Endodermal cell (in vitro differentiated cells): Measurements from ENCODE around the gene ZFR2. TPM values are rescaled to one million over a fixed set of nuclear protein-coding genes. Genes with fewer than 3 reads are reported as not detected.

Source experiments
- DNase-seq: peaks from one replicate; pipeline ENCODE4 v3.0.0-alpha.2; 2017
- H3K27ac ChIP-seq: 2 replicates; pipeline ENCODE4 v1.5.1; 2013; ENCODE audit warnings: mild to moderate bottlenecking, low read depth, low read length, moderate library complexity
- H3K27me3 ChIP-seq: 2 replicates; pipeline ENCODE4 v1.6.1; 2013; ENCODE audit warnings: mild to moderate bottlenecking, low read length, moderate library complexity; ENCODE audit not compliant: insufficient read depth, control insufficient read depth, poor library complexity, severe bottlenecking
- H3K36me3 ChIP-seq: 2 replicates; pipeline ENCODE4 v1.7.0; 2013; ENCODE audit warnings: mild to moderate bottlenecking, low read length, moderate library complexity; ENCODE audit not compliant: control insufficient read depth, insufficient read depth
- H3K4me1 ChIP-seq: one replicate; pipeline ENCODE4 v1.7.0; 2013; ENCODE audit warnings: low read length; ENCODE audit not compliant: control insufficient read depth, insufficient read depth
- H3K4me3 ChIP-seq: 2 replicates; pipeline ENCODE4 v1.5.1; 2013; ENCODE audit warnings: mild to moderate bottlenecking, low read length, moderate library complexity
- H3K9ac ChIP-seq: 2 replicates; pipeline ENCODE4 v1.6.1; 2013; ENCODE audit warnings: mild to moderate bottlenecking, low read length, moderate library complexity; ENCODE audit not compliant: poor library complexity, severe bottlenecking; ENCODE audit errors: extremely low read depth
- H3K9me3 ChIP-seq: 2 replicates; pipeline ENCODE4 v1.6.1; 2013; ENCODE audit warnings: mild to moderate bottlenecking, low read length, moderate library complexity; ENCODE audit not compliant: control insufficient read depth
- H3K27ac Mint-ChIP-seq: 2 replicates; pipeline ENCODE4 v1.8.0; 2020; ENCODE audit warnings: mixed read lengths
- H3K27me3 Mint-ChIP-seq: 2 replicates; pipeline ENCODE4 v1.8.0; 2021; ENCODE audit warnings: mild to moderate bottlenecking, mixed read lengths; ENCODE audit not compliant: insufficient read depth
- H3K36me3 Mint-ChIP-seq: 2 replicates; pipeline ENCODE4 v1.8.0; 2020; ENCODE audit warnings: low read depth, mixed read lengths
- H3K4me1 Mint-ChIP-seq: 2 replicates; pipeline ENCODE4 v1.8.0; 2020; ENCODE audit warnings: mixed read lengths
- H3K4me3 Mint-ChIP-seq: 2 replicates; pipeline ENCODE4 v1.8.0; 2020; ENCODE audit warnings: mild to moderate bottlenecking, moderate library complexity, mixed read lengths
- H3K9me3 Mint-ChIP-seq: 2 replicates; pipeline ENCODE4 v1.8.0; 2020; ENCODE audit warnings: mild to moderate bottlenecking, mixed read lengths
- WGBS, 2 experiments: methylation state at CpG; one replicate each; pipeline versions ENCODE4 v1.1.5 to v1.1.7; 2013; ENCODE audit warnings: missing lambda C conversion rate in 2 of 2, mixed read lengths in 1 of 2; ENCODE audit not compliant: insufficient coverage in 1 of 2, insufficient read length in 1 of 2; 5-methylcytosine and 5-hydroxymethylcytosine counted together
- total RNA-seq, 2 donors: library from RNA; stranded (reverse); fragmentation: NEBNext Ultra II Directional in 1 of 2; extraction: Animal tissue kit (Norgen Biotek cat#: 25700) in 1 of 2; gene quantifications; 2 replicates in 1 of 2; 3 replicates in 1 of 2; pipeline ENCODE4 v1.2.1, GENCODE V29; 2021
- TF ChIP-seq, protein P1 (sequence below): fragments of 200-600 bp; sonication (generic); conservative IDR thresholded peaks from 2 replicates; pipeline ENCODE4 v1.5.0; 2021; ENCODE audit warnings: antibody characterized with exemption, mild to moderate bottlenecking

The ZFR2 gene
- total RNA-seq, 2 donors from 2014 or later, result 16.4 to 24.6 TPM

DNA sequence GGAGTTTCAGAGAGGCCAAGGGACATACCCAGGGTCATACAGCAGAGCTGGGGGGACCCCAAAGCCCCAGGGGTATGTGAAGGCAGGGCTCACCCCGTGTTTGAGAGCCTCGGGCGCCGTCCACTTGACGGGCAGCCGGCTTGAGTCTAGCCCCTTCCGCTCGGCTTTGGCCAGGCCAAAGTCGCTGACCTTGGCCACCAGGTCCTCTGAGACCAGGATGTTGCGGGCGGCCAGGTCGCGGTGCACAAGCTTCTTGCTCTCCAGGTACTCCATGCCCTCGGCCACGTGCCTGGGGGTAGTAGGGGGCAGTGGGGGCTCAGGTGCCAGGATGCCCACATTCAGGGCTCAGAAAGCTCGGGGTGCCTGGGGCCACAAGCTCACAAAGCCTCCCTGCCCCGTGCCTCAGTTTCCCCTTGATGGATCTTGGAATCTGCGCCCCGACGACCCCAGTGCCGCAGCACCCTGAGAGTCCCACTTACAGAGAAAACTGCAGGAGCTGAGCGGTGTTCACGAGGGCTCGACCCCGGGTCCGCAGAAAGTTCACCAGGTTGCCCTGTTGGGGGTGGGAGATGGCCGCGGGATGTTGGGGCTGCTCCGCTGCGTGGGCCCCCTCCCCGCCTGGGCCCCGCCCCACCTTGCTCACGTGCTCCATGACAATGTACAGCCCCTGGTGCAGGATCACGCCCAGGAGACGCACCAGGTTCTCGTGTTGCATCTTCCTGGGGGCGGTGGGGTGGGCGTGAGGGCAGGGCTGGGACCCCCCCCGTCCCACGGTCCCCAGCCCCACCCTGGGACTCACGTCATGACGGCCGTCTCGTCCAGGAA lies 89.7 kb downstream of the ZFR2 start:
- Histone ChIP-seq H3K9me3 (peaks cover 20% of the 10 kb centered on the region), H3K4me1 (no peaks in the 10 kb centered on the region), H3K27me3 (peaks cover 3% of the 10 kb centered on the region), H3K27ac (no peak overlapping the region), H3K9ac (no peak overlapping the region), H3K4me3 (no peak overlapping the region), H3K36me3 (no peaks in the 10 kb centered on the region)
- peaks cover 9% of the 10 kb centered on the region for H3K36me3 Mint-ChIP-seq
- TF ChIP-seq, protein P1, sequence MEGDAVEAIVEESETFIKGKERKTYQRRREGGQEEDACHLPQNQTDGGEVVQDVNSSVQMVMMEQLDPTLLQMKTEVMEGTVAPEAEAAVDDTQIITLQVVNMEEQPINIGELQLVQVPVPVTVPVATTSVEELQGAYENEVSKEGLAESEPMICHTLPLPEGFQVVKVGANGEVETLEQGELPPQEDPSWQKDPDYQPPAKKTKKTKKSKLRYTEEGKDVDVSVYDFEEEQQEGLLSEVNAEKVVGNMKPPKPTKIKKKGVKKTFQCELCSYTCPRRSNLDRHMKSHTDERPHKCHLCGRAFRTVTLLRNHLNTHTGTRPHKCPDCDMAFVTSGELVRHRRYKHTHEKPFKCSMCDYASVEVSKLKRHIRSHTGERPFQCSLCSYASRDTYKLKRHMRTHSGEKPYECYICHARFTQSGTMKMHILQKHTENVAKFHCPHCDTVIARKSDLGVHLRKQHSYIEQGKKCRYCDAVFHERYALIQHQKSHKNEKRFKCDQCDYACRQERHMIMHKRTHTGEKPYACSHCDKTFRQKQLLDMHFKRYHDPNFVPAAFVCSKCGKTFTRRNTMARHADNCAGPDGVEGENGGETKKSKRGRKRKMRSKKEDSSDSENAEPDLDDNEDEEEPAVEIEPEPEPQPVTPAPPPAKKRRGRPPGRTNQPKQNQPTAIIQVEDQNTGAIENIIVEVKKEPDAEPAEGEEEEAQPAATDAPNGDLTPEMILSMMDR, result no peak
- no peaks in the 10 kb centered on the region for H3K4me1 Mint-ChIP-seq
- H3K27ac Mint-ChIP-seq, result no peak overlapping the region
- WGBS, 2 experiments, result 77 to 87% methylated on average over 13 to 44 of the region's 44 CpGs
- no peak overlapping the region for H3K4me3 Mint-ChIP-seq
- DNase-seq, result peak; percentile 37
- H3K27me3 Mint-ChIP-seq, result peaks cover 20% of the 10 kb centered on the region
- peaks cover 21% of the 10 kb centered on the region for H3K9me3 Mint-ChIP-seq

DNA sequence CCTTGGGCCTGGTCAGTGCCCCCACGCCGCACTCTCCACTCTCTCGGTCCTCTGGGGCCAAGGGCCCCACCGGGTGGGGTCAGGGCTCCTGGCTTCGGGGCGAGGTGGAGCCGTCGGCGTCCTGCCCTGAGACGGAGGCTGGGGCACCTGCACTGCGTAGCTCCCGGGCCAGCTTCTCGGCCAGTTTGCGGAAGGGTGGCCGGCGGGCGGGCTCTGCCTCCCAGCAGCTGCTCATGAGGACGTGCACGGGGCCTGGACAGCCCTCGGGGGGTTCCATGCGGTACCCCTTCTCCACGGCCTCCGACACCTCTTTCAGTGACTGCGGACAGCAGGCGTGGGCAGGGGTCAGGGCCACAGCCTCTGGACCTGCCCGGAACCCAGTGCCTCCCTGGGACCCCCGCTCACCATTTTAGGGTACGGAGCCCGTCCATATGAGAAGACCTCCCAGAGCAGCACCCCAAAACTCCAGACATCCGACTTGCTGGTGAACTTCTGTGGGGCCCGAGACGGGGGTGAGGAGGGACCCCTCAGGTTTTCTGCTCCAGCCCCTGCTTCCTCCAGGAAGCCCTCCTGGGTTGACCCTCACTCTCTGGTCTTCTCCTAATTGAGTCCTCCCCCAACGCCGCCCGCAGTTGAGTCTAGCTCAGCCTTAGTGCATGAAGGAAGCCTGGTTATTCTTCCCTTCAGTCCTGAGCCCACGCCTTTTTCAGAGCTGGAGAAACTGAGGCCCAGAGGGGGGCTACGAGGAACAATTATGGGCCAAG lies 90.6 kb downstream of the ZFR2 start:
- no peaks in the 10 kb centered on the region for H3K36me3 ChIP-seq
- H3K4me1 Mint-ChIP-seq, result no peaks in the 10 kb centered on the region
- 90 to 92% methylated on average over 24 to 37 of the region's 37 CpGs for WGBS, 2 experiments
- no peaks in the 10 kb centered on the region for H3K4me1 ChIP-seq
- H3K27me3 ChIP-seq, result no peaks in the 10 kb centered on the region
- DNase-seq, result peak; percentile 38
- peaks cover 16% of the 10 kb centered on the region for H3K27me3 Mint-ChIP-seq
- H3K27ac ChIP-seq, result no peak overlapping the region
- H3K9ac ChIP-seq, result no peak overlapping the region
- H3K4me3 Mint-ChIP-seq, result no peak overlapping the region
- H3K4me3 ChIP-seq, result no peak overlapping the region
- H3K27ac Mint-ChIP-seq, result no peak overlapping the region
- H3K36me3 Mint-ChIP-seq, result peaks cover 9% of the 10 kb centered on the region
- TF ChIP-seq, protein P1, result no peak
- peaks cover 20% of the 10 kb centered on the region for H3K9me3 ChIP-seq
- peaks cover 21% of the 10 kb centered on the region for H3K9me3 Mint-ChIP-seq

DNA sequence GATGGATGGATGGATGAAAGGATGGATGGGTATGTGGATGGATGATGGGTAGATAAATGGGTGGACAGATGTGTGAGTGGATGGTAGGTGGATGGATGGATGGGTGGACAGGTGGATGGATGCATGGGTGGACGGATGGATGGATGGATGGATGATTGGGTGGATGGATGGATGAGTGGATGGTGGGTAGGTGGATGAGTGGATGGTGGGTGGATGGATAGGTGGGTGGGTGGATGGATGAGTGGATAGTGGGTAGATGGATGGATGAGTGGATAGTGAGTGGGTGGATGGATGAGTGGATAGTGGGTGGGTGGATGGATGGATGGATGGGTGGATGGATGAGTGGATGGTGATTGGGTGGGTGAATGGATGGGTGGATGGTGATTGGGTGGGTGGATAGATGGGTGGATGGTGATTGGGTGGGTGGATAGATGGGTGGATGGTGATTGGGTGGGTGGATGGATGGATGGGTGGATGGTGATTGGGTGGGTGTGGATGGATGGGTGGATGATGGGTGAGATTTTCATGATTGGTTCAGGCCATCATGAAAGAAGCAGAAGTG lies 92.3 kb downstream of the ZFR2 start:
- no peak overlapping the region for H3K27ac ChIP-seq
- no peaks in the 10 kb centered on the region for H3K4me1 Mint-ChIP-seq
- peaks cover 9% of the 10 kb centered on the region for H3K9me3 Mint-ChIP-seq
- no peaks in the 10 kb centered on the region for H3K36me3 ChIP-seq
- H3K36me3 Mint-ChIP-seq, result no peaks in the 10 kb centered on the region
- DNase-seq, result no peak
- no peaks in the 10 kb centered on the region for H3K4me1 ChIP-seq
- WGBS, 2 experiments, result 75 to 90% methylated on average over 1 of the region's 1 CpG
- TF ChIP-seq, protein P1, result no peak
- no peak overlapping the region for H3K4me3 ChIP-seq
- H3K4me3 Mint-ChIP-seq, result no peak overlapping the region
- no peak overlapping the region for H3K27ac Mint-ChIP-seq
- peaks cover 7% of the 10 kb centered on the region for H3K27me3 Mint-ChIP-seq
- H3K9ac ChIP-seq, result no peak overlapping the region
- peaks cover 10% of the 10 kb centered on the region for H3K9me3 ChIP-seq
- no peaks in the 10 kb centered on the region for H3K27me3 ChIP-seq
